Epithelial cell of proximal tubule (primary cell): ENCODE measurements around the gene TCEA2. TPM values are rescaled to one million over a fixed set of nuclear protein-coding genes. Genes with fewer than 3 reads are reported as not detected.

Experiments used
- DNase-seq: peaks from one replicate; pipeline ENCODE4 v3.0.0-alpha.2; 2011; ENCODE audit warnings: low read depth
- H3K4me3 ChIP-seq: 2 replicates; pipeline ENCODE4 v1.5.1; 2011; ENCODE audit warnings: low read depth, mild to moderate bottlenecking, low read length
- CTCF ChIP-seq: conservative IDR thresholded peaks from 2 replicates; pipeline ENCODE4 v1.5.1; 2012; ENCODE audit warnings: low read depth, mild to moderate bottlenecking, low read length
- total RNA-seq: library from RNA; depleted of rRNA; stranded (reverse); fragments of >200 nt; gene quantifications from 2 replicates; pipeline ENCODE4 v1.2.3, GENCODE V29; 2015

Gene TCEA2
- total RNA-seq, 1 donor from 2014 or later = 14.6 TPM

DNA sequence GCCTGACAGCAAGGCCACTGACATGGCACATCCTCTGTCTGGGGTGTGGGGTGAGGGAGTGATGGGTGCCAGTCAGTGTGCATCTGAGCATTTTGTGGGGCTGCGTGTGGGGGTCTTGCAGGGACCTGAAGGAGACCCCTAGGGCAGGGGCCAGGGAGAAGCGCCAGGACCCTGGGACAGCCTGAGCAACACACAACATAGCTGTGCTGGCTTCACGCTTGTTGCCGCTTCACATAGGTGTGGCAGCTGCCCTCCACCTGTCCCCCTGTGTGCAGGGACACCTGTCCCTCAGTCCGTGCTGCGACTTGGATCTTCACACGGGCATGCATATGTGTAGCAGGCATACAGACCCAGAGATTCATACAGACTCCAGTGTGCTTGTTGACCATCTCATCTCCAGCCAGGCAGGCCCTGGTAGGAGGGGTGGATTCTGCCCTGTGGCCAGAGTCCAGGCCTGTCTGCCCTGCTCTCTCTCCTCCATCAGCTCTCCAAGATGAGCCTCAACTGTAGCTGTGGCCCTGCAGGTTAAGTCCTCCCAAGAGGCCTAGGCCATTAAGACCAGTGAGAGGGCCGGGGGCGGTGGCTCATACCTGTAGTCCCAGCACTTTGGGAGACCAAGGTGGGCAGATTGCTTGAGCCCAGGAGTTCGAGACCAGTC, 47.5 kb downstream of the TCEA2 start:
- TF ChIP-seq CTCF = no peak
- H3K4me3 ChIP-seq = no peak overlapping the region
- no peak for DNase-seq

- no peak for DNase-seq
- H3K4me3 ChIP-seq = no peak overlapping the region
- no peak for TF ChIP-seq CTCF
Measured at GRCh38 chr20:64111841-64112641, 49.0 kb downstream of the TCEA2 start.

DNA sequence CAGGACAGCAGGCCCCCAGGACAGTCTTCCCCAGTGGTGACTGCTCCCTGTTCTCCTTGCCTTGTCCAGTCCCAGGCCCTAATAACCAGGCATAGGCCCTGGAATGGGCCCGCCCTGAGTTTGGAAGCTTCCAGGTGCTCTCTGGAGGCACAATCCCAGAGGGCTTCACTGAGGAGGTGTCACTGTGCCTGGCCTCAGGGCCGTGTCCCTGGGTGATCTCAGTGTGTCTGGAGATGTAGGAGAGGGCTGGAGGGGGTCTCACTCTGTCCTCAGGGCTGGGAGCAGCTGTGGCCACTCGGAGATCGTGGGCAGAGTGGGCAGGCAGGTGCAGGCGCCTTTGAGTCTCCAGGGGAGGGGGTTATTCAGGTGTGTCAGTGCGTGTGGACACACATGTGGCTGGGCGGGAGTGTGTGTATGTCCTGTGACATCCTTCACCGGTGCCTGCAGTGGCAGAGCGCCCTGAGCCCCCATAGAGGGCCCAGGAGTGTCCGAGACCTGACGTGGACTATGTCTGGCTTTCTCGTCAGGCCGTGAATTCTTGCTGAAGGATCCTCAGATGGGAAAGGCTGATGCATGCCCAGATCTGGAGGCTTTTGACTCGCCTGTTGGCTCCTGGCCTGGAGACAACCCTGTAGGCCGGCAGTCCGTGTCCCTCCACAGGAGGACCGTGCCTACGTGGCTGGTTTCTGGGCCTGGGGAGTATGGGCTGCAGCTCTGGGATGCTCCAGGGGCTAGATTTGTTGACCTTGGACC, 49.9 kb downstream of the TCEA2 start:
- no peak for TF ChIP-seq CTCF
- no peak overlapping the region for H3K4me3 ChIP-seq
- no peak for DNase-seq

DNA sequence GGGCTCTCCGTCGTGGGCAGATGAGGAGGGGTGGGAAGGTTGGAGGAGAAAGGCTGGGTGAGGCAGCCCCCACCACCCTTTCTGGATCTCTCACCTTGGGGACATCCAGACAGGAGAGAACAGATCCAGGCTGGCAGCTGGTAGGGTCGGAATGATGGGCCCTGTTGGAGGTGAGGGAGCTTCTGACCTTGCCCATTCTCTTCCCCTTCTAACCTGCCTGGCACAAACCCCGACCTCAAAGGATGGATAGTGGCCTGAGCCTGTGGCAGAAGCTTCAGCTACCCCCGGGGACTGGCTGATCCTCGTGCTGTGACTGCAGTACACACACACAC, 50.4 kb downstream of the TCEA2 start:
- no peak for DNase-seq
- no peak for TF ChIP-seq CTCF
- no peak overlapping the region for H3K4me3 ChIP-seq

DNA sequence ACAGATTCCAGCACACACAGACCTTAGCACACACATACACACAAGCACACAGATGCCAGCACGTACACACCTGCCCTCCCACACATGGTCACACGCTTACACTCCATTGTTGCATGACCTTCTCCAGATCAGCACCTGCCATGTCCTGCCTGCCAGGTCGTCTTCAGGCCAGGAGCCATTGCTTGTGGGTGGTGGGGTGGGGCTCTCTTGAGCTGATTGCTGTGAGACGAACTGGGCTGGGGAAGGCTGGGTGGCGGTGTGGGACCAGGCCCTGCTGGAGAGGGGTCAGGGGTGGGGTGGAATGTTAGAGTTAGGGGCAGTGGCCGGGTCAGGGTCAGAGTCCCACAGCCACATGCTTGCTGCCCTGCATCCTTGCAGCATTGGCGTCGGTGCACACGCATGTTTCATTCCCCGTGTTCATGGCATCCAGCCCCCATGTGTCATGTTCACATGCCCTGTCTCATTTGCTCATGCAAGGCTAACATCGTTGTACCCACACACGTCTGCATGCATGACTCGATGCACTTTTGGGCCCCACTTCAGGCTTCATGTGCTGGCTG, 50.9 kb downstream of the TCEA2 start:
- DNase-seq = no peak
- no peak for TF ChIP-seq CTCF

DNA sequence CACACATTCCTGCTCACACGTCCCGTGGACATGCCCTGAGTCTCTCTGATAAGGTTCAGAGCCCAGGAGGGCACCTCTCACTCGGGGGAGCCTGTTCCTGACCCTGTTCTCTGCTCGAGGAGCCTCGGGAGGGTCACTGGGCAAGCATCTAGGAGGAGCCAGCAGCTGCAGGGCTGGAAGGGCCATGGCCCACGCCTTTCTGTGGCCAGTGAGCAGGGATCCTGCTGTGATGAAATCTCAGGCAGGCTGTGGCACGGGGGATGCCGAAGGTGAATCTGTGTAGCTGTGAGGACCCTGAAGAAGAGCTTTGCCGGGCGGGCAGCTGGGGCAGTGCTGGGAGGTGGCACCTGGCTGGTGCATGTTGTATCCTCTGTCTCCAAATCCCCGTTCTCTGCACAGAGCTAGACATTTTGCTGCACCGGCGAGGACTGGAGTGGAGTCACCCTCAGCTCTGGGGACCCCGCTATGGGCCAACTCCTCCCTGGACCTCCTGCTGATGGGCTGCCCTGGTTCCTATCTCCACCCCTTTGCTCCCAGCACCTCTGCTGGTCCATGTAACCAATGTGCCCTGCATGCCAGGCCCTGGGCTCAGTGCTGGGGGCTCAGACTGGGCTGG, 51.5 kb downstream of the TCEA2 start:
- no peak for DNase-seq
- no peak for TF ChIP-seq CTCF
- no peak overlapping the region for H3K4me3 ChIP-seq

More for the DNA sequence above, 50.9 kb downstream of the TCEA2 start:
- H3K4me3 ChIP-seq = no peak overlapping the region
